Body of pancreas (tissue), 4 donors: ENCODE measurements around the gene MYZAP.

Source experiments
- CTCF ChIP-seq, 7 experiments: fragments of 450-650 bp in 4 of 7; fragments of 200-600 bp in 3 of 7; sonication (generic) in 3 of 7; IDR thresholded peaks; one replicate each; pipeline ENCODE4 v1.5.1; 2016 to 2019; ENCODE audit warnings: antibody characterized with exemption in 7 of 7
- POLR2A ChIP-seq, 3 donors: fragments of 450-650 bp; IDR thresholded peaks; one replicate each; pipeline ENCODE4 v1.6.1; 2016; ENCODE audit warnings: antibody characterized with exemption in 3 of 3, mild to moderate bottlenecking in 2 of 3

DNA sequence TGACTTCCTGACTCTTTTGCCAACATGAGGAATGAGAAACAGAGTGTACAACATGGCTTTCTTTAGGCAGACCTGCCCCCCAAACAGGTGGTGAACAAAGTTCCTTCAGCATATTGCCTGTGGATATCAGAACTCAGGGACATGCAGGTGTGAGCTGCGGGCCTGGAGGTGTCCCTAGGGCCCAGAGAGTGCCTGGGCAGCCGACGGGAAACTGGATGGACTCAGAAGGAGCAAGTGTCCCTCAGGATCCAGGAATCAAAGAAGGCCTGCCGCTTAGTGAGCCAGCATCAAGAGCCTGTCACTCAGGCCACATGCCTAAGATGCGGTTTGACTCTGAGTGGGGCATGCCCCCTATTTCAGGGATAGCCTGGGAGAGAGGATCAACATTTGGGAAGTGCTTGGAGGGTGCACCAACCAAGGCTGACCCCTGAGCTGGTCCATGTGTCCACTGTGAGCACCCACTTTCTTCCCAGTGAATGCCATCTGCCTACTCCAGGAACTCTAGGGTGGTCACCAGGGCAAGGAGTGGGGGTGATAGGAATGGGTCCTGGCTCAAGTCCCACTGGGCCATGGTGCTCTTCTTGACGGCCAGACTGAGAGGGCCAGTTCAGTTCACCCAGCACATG, 98.8 kb downstream of the MYZAP start:
- no peak for TF ChIP-seq CTCF (IDR thresholded peaks at IDR 0.05)
- TF ChIP-seq POLR2A (IDR thresholded peaks at IDR 0.05), result no peak
